DMS53 treated with DMSO at 0.1 percent for 48 hours (cell line): Measurements from ENCODE around the gene C1QTNF3.
"Not testable (repeated sequence)": the region's sequence is repeated elsewhere in the genome, so short reads cannot be mapped to it uniquely, and the experiment has no call there.

Source experiments
- DNase-seq: peaks from one replicate; lab custom pipeline; 2025; ENCODE audit not compliant: unreplicated experiment; lab: John Stamatoyannopoulos, UW

C1QTNF3 gene

GRCh38 chr5:34022121-34022705, 20.8 kb downstream of the C1QTNF3 start:
- DNase-seq, result no peak

DNA sequence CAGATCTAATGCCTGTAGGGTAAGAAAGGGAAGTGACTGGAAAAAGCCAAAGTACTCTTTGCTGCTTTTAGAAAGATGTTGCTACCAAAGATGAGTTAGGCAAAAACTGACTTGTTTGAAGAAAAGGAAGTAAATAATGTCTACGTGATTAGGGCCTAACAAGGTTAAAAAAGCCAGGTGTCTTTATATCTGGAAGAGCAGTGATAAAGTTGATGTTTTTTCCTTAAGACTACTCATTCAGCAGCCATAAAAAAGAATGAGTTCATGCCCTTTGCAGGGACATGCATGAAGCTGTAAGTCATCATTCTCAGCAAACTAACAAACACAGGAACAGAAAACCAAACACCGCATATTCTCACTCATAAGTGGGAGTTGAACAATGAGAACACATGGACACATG, 21.7 kb downstream of the C1QTNF3 start:
- no peak for DNase-seq

DNA sequence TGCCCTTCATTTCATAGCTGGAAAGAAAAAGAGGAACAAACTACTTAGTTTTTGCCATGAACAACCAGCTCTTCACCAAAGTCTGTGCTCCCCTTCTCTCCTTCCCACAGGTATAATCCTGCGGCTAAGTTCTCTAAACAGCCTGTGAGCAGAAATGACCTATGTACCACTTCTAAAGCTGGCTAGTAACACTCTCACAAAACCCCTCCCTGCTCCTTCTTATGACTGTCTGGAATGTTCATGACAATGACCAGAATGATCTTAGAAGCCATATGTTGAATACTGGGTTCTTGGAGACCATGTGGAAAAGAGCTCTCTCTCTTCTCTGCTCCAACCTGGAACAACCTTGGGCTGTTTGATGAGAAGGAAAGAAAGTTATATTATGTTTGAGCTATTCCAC, 22.3 kb downstream of the C1QTNF3 start:
- no peak for DNase-seq

GRCh38 chr5:34017254-34017653, 25.8 kb downstream of the C1QTNF3 start:
- DNase-seq, result no peak

DNA sequence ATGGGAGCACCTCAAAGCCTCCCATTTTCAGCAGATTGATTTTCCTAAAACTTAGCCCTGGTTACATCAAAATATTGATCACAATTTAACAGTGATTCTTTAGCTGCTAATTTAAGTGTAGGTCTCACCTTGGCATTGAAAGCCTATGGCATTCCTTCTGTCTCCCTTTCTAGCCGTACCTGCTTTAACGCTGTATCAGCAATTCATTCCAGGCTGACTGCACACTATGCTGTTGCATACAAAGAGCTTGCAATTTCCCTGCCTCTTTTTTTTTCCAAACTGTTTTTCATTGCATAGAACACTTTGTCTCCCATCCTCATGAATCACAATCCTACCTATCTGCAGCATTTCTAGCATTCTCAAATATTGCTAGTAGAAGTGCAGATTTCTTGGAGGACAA, 26.3 kb downstream of the C1QTNF3 start:
- no peak for DNase-seq

DNA sequence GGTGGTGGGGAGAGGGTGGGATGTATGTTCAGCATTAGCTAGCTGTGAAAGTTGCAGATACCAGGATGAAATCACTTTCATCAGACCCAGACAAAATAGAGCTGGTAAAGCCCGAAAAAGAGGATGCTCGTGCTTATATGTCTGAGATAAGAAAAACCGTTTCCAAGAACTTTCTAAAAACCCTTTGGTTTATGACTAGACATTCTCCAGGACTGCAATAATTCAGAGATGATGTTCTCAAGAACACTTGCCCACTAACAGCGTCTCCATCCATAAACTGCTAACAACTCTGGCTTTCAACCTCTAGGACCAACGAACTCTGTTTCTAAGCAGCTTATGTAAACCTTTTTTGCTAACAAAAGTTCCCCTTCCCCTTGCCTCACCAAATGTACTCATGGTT, 26.8 kb downstream of the C1QTNF3 start:
- DNase-seq, result no peak

GRCh38 chr5:34015120-34015822, 27.7 kb downstream of the C1QTNF3 start:
- DNase-seq, result no peak

GRCh38 chr5:34014626-34015025, 28.4 kb downstream of the C1QTNF3 start:
- DNase-seq, result no peak

GRCh38 chr5:34013547-34013946, 29.5 kb downstream of the C1QTNF3 start:
- no peak for DNase-seq

DNA sequence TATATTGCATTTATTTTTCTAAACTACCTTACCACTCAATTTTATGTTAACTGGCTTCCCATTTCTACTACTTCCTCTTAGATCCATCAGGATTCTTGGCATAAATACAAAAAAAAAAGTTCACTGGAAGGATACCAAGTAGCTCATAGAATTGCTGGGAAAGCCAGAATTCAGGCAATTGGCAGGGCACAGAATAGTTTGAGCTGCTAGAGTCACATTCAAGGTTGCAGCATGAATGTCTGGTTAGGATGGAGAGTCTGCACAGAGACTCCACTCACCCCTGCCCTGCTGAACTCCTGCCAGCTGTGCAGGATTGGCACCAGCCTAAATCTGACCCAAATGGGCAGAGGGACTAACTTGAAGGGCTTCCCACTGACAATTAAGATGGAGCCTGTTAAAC, 30.2 kb downstream of the C1QTNF3 start:
- DNase-seq, result no peak

- no peak for DNase-seq
These were observed 31.5 kb downstream of the C1QTNF3 start for GRCh38 chr5:34011536-34011935.

DNA sequence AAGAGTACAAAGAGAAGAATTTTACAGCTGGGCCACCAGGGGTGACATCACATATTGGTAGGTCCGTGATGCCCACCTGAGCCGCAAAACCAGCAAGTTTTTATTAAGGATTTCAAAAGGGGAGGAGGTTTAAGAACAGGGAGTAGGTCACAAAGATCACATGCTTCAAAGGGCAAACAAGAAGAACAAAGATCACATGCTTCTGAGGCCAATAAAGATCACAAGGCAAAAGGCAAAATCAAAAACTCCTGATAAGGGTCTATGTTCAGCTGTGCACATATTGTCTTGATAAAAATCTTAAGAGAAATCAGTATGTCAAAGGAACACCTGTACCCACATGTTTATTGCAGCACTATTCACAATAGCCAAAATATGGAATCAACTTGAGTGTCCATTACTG, 32.9 kb downstream of the C1QTNF3 start:
- DNase-seq, result not testable (repeated sequence)

DNA sequence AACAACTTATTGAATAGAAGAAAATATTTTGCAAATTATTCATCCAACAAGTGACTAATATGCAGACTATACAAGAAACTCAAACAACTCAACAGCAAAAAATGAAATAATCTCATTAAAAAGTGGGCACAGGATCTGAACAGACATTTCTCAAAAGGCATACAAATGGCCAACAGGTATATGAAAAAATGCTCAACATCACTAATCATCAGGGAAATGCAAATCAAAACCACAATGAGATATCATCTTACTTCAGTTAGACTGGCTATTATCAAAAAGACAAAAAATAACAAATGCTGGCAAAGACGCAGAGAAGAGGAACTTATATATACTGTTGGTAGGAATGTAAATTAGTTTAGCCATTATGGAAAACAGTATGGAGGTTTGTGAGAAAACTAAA, 33.4 kb downstream of the C1QTNF3 start:
- DNase-seq, result no peak

- DNase-seq, result no peak
These were observed 34.2 kb downstream of the C1QTNF3 start for GRCh38 chr5:34008802-34009201.

DNA sequence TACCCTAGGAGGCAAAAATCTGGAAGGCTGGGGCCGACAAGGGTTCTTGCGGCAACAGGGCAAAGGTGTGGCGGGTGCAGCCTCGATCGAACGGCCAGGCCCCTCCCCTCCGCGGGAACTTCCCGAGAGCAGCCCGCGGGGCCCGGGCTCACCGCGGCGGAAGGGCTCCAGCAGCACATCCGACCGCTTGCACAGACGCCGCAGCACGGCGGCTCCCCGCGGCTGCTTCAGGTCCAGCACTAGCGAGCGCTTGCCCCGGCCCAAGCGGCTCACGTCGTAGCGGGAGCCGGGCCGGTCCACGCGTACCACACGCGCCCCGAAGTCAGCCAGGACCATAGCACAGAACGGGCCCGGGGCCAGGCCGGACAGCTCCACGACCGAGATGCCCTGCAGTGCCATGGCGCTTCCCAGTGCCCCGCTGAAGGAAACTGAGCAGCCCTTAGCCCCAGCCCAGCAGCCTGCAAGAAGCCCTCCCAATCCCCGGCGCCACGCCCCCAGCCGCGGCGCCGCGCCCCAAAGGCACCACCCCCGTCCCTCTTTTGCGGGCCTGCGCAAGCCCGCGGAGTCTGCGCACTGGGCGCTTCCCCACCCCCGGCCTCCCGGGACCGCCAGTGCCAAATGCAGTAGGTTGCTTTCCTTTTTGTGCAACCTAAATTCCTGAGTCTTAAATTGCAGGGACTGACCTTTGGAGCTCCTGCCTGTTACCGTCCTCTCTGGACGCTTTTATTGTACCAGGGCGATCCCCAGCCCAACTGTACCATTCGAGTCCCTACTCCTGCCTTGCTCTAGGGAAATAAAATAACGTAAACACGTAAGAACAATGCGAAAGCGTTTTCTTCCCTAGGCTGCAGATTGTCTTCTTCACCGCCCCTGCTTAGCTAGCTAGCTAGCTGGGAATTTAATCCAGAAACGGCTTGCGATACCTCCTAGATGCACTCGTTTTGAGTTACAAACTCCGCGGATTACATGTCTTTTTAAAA, 35.1 kb downstream of the C1QTNF3 start, which contains the start of gene AMACR:
AMACR (minus strand) TSS at position 430 of the 980 bp plus-strand sequence; CDS start at position 399, 31 bp downstream.
- DNase-seq, result peak; percentile 61

- DNase-seq, result no peak
These were observed 35.8 kb downstream of the C1QTNF3 start for GRCh38 chr5:34007201-34007620.

DNA sequence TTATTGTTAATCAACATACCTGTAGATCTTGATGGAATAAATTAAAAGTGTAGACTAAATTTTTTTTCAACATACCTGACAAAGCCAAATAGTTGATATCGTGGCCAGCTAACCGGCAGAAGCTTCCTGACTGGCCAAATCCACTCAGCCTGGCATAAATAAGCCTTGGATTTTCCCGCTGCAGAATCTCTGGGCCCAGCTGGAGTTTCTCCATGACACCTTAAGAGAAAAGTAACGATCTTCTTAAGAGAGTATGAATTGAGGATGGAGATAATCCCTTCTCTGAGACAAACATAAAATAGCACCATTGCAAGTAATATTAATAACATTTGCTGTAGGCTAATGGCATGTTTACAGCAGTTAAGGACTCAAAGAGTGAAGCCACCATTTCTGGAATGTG, 37.3 kb downstream of the C1QTNF3 start:
- no peak for DNase-seq

DNA sequence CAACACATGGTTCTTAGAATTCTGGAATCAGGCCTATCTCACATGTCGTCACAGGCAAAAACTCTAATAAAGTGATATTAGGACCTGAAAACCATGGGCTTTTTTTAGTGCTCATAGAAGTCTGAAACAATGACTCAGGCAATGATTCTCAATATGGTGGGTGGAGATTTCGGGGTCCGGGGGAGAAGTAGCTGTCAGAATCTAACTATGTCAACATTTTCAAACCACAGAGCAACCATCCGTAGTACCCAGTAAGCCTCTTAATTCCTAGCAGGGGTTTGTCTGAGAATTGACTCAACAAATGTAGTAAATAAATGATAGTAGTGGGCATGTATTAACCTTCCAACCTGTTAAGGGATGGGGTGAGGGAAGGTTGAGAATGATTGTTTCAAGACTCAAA, 37.8 kb downstream of the C1QTNF3 start:
- DNase-seq, result no peak

DNA sequence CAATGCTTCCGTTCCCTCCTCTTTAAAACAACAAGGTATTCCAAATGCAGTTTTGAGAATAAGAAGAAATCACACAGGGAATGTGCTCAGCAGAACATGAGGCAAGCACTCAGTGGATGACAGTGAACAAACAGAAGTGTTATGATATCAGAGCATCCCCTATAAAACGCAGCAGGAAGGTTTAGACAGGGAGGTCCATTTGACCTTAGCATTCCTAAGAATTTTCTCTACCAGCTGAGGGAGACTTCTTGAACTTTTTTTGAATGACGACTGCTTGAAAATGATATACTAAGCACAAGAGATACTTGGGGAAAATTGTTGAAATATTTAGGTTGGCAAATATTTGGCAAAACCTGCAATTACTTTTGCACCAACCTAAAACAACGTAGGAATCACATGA, 39.1 kb downstream of the C1QTNF3 start:
- no peak for DNase-seq

DNA sequence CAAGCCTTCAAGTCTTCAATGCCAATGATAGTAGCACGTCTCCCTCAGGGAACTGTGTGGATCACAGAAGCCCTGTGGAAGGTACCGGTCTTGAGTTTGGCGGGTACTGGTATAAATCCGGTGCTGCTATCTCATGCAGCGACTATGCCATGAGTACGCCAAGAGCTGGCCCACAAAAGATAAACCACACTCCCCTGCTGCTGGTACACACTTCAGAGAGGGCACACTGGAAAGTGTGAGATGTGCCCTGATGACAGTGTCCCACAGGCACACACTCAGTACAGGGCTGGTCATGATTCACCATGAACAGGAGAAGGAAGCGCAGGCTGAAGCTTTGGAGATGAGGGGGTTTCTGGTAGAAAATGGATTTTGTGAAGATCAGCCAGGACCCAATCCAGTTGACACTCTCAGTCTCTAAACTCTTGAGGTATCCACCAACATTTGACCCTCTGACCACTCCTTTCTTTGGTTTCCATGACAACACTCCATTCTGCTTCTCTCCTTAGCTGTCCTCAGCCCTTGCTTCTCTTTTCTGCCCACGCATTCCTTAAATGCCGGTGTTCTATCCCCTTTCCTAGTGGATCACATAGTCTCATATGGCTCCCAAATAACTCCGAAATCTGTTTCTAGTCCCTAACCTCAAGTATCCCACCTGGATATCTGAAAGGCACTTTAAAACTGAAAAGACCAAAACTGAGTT, 40.2 kb downstream of the C1QTNF3 start:
- DNase-seq, result no peak

DNA sequence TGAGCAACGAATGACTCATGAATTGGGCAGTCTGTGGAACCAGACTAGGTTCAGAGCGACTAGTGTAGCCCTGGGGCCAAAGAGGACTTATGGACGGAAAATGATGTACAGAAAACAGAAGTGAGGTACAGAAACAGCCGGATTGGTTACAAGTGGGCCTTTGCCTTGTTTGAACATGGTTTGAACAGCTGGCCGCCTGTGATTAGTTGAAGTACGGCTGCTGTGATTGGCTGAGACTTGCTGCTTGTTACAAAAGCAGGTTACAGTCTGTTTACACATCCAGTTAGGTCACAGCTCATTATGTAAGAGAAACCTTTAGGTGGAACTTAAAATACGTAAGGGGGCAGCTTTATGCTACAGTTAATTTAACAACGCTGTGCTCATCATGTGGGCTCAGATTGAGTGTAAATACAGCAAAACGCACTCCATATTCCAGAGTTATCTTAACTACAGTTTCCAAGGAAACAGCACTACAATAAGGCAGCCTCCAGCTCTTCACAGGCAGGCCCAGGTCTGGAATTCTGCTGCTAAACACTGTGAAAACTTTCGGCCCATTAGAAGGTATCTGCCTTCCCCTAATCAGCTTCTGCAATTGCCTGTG, 41.7 kb downstream of the C1QTNF3 start:
- DNase-seq, result peak; percentile 89
